ENCODE results near the gene ZSWIM4. TPM values are rescaled to one million over a fixed set of nuclear protein-coding genes. Genes with fewer than 3 reads are reported as not detected.

The ZSWIM4 gene
- total and polyA plus RNA-seq, 7 donors, result 0.60 to 4.4 (median 3.2) TPM

GRCh38 chr19:13756210-13756609, 39.0 kb upstream of the ZSWIM4 start:
- Histone ChIP-seq H3K27me3 (no peaks in the 10 kb centered on the region), H3K9me3 (no peaks in the 10 kb centered on the region), H3K4me3 (no peak overlapping the region), H3K4me1 (no peaks in the 10 kb centered on the region), H3K27ac (no peak overlapping the region), H3K36me3 (peaks cover 47 to 100% (median 73%) of the 10 kb centered on the region in 4 donors)
- no peak for DNase-seq
- 98% methylated on average over 9 of the region's 9 CpGs for whole genome bisulfite sequencing, 2 donors
- intact Hi-C loops (cut with DNase I), result no loop called here
- TF ChIP-seq POLR2A (IDR thresholded peaks at IDR 0.05) (no peak), POLR2AphosphoS5 (IDR thresholded peaks at IDR 0.05) (no peak), EP300 (IDR thresholded peaks at IDR 0.05) (no peak), CTCF (IDR thresholded peaks at IDR 0.05) (no peak)

GRCh38 chr19:13757805-13758772, 37.2 kb upstream of the ZSWIM4 start:
- H3K27me3 ChIP-seq, result no peaks in the 10 kb centered on the region
- no peak overlapping the region for H3K27ac ChIP-seq
- intact Hi-C loops (cut with DNase I), result no loop called here
- H3K36me3 ChIP-seq, result peaks cover 47 to 100% (median 72%) of the 10 kb centered on the region in 4 donors
- 81 to 91% methylated on average over 15 of the region's 15 CpGs for WGBS, 2 donors
- TF ChIP-seq POLR2AphosphoS5 (IDR thresholded peaks at IDR 0.05) (no peak), POLR2A (IDR thresholded peaks at IDR 0.05) (no peak), CTCF (IDR thresholded peaks at IDR 0.05) (no peak), EP300 (IDR thresholded peaks at IDR 0.05) (no peak)
- H3K4me1 ChIP-seq, result no peaks in the 10 kb centered on the region
- no peaks in the 10 kb centered on the region for H3K9me3 ChIP-seq
- no peak for DNase-seq
- H3K4me3 ChIP-seq, result no peak overlapping the region

- intact Hi-C loops (cut with DNase I), result no loop called here
Observed at GRCh38 chr19:13758795-13759194, 36.4 kb upstream of the ZSWIM4 start.

GRCh38 chr19:13761423-13761822, 33.8 kb upstream of the ZSWIM4 start:
- intact Hi-C loops (cut with DNase I), result no loop called here
- H3K27me3 ChIP-seq, result no peaks in the 10 kb centered on the region
- H3K4me3 ChIP-seq, result no peak overlapping the region
- peaks cover 0 to 23% (median 12%) of the 10 kb centered on the region in 4 donors for H3K4me1 ChIP-seq
- 84 to 96% methylated on average over 8 of the region's 8 CpGs for WGBS, 2 donors
- no peak for TF ChIP-seq CTCF (IDR thresholded peaks at IDR 0.05)
- TF ChIP-seq POLR2A (IDR thresholded peaks at IDR 0.05), result no peak
- TF ChIP-seq POLR2AphosphoS5 (IDR thresholded peaks at IDR 0.05), result no peak
- TF ChIP-seq EP300 (IDR thresholded peaks at IDR 0.05), result no peak
- H3K27ac ChIP-seq, result no peak overlapping the region
- peaks cover 30 to 67% (median 52%) of the 10 kb centered on the region in 4 donors for H3K36me3 ChIP-seq
- H3K9me3 ChIP-seq, result no peaks in the 10 kb centered on the region
- no peak for DNase-seq

More at GRCh38 chr19:13758795-13759194, 36.4 kb upstream of the ZSWIM4 start:
- Histone ChIP-seq H3K4me1 (peaks cover 0 to 4% (median 0%) of the 10 kb centered on the region in 4 donors), H3K9me3 (no peaks in the 10 kb centered on the region), H3K27ac (no peak overlapping the region), H3K4me3 (no peak overlapping the region), H3K27me3 (no peaks in the 10 kb centered on the region), H3K36me3 (peaks cover 46 to 94% (median 71%) of the 10 kb centered on the region in 4 donors)
- no peak for TF ChIP-seq CTCF (IDR thresholded peaks at IDR 0.05)
- TF ChIP-seq POLR2A (IDR thresholded peaks at IDR 0.05), result no peak
- TF ChIP-seq POLR2AphosphoS5 (IDR thresholded peaks at IDR 0.05), result no peak
- no peak for TF ChIP-seq EP300 (IDR thresholded peaks at IDR 0.05)
- DNase-seq, result no peak
- 96 to 97% methylated on average over 24 of the region's 24 CpGs for WGBS, 2 donors
